ENCODE data around the gene KRT79.

- TF ChIP-seq CTCF (IDR thresholded peaks at IDR 0.05; ENCODE audit: low read depth, low read length, missing input control) (no peak), MAX (IDR thresholded peaks at IDR 0.05) (no peak), HNF4G (IDR thresholded peaks at IDR 0.05) (no peak), ZBTB33 (IDR thresholded peaks at IDR 0.05) (no peak), YY1 (IDR thresholded peaks at IDR 0.05) (no peak), TAF1 (conservative IDR thresholded peaks at IDR 0.05) (no peak), JUND (IDR thresholded peaks at IDR 0.05) (no peak), RAD21 (IDR thresholded peaks at IDR 0.05) (no peak)
These were observed 14.6 kb upstream of the KRT79 start, which contains the start of gene KRT78 for GRCh38 chr12:52848661-52849255.
